ENCODE data around the gene ZFHX3.

Gene ZFHX3

DNA sequence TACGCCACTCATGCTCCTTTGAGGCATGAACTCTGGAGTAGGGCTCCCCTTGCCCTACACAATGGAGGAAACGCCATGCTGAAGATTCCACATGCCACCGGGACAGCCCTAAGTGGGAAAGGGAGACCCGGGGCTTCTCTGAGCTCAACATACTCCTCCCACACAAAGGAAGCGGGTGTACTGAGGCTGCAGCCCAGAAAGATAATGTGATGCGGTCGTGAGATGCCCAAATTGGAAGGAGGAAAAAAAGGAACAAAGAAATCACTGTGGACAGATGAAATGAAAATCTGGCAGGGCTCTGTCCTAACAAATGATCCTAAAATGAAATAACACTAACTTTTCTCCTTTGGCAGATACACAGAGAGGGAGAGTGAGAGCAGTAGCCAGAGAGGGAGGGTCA is 182.1 kb downstream of the ZFHX3 start:
- H3K27ac Mint-ChIP-seq: no peak overlapping the region
- H3K27me3 Mint-ChIP-seq: peaks cover 0 to 3% of the 10 kb centered on the region in 2 donors
- peaks cover 3 to 10% of the 10 kb centered on the region in 2 donors for H3K36me3 Mint-ChIP-seq
- no peaks in the 10 kb centered on the region for H3K4me1 Mint-ChIP-seq
- H3K9me3 Mint-ChIP-seq: no peaks in the 10 kb centered on the region
- DNase-seq (no peak), ATAC-seq (replicated peaks) (no peak)
- no peak overlapping the region for H3K4me3 Mint-ChIP-seq

DNA sequence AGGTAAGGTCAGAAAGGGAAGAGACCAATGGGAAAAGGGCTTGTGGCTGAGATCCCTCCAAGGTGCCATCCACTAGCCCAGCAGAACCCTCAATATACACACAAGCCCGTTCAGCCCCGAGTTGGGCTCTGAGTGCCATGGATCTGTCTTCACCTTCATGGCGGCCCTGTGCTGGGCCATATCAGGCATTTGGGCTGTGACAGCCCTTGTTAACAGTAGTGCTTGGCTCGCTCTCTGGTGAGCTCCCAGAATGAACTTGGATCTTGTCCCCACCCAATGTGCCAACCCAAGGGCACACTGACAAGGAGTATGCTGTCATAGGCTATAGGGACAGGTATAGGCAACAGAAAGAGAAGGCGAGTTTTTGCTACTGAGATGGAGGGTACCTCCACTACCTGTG is 182.7 kb downstream of the ZFHX3 start:
- Mint-ChIP-seq H3K4me1 (no peaks in the 10 kb centered on the region), H3K36me3 (peaks cover 3 to 13% of the 10 kb centered on the region in 2 donors), H3K9me3 (no peaks in the 10 kb centered on the region), H3K4me3 (no peak overlapping the region), H3K27ac (no peak overlapping the region), H3K27me3 (peaks cover 0 to 4% of the 10 kb centered on the region in 2 donors)
- DNase-seq (no peak), ATAC-seq (replicated peaks) (no peak)

DNA sequence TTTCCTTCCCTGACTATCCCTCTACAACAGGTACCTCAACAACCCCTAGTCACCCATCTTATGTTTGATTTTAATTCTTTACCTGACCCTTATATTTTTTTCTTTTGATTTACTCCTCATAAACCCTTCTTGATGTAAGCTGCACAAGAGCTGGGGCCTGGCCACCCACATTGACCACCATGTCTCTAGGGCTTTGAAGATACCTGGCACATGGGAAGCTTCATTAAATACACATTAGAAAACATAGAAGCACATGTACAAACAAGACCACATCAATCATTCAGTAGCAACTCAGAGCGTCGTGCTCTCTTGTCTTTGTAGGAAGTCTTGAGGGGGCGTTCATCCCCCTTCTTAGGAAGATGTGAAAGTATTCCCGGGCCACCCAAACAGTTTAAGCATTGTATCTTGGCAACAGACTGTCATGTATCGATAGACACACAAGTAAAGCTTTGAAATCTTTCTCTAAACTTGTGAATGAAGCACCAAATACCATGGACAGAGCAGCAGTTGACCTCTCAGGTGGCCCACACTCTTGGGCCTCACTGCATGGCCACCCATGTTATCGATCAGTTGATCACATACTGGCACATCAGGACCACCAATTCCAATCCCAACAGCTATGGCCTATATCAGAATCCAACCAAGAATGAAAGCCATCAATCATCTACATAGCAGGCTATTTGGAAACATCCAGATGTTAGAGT is 183.6 kb downstream of the ZFHX3 start:
- no peak overlapping the region for H3K27ac Mint-ChIP-seq
- ATAC-seq (replicated peaks): no peak
- no peak for DNase-seq
- H3K27me3 Mint-ChIP-seq: peaks cover 0 to 4% of the 10 kb centered on the region in 2 donors
- no peaks in the 10 kb centered on the region for H3K9me3 Mint-ChIP-seq
- H3K4me3 Mint-ChIP-seq: no peak overlapping the region
- peaks cover 3 to 14% of the 10 kb centered on the region in 2 donors for H3K36me3 Mint-ChIP-seq
- no peaks in the 10 kb centered on the region for H3K4me1 Mint-ChIP-seq

DNA sequence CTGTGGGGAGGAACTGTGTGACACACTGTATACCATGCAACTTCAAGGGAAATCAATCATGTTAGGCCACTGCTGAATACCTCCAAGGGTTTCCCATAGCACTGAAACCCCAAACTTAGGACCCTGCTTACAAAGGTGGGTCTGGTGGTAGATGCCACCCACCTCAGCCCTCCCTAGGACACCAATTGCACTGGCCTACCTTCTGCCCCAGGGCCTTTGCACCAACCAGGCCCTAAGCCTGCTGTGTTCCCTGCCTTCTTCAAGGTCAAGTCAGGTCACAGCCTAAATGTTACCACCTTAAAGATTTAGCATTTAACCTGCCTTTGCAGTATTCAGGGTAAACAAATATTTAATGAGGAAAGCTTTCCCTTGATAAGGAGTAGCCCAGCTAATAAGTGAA is 185.8 kb downstream of the ZFHX3 start:
- H3K27me3 Mint-ChIP-seq: peaks cover 0 to 4% of the 10 kb centered on the region in 2 donors
- no peaks in the 10 kb centered on the region for H3K9me3 Mint-ChIP-seq
- H3K27ac Mint-ChIP-seq: no peak overlapping the region
- H3K4me1 Mint-ChIP-seq: no peaks in the 10 kb centered on the region
- ATAC-seq (replicated peaks) (no peak), DNase-seq (no peak)
- H3K4me3 Mint-ChIP-seq: no peak overlapping the region
- peaks cover 3 to 14% of the 10 kb centered on the region in 2 donors for H3K36me3 Mint-ChIP-seq

DNA sequence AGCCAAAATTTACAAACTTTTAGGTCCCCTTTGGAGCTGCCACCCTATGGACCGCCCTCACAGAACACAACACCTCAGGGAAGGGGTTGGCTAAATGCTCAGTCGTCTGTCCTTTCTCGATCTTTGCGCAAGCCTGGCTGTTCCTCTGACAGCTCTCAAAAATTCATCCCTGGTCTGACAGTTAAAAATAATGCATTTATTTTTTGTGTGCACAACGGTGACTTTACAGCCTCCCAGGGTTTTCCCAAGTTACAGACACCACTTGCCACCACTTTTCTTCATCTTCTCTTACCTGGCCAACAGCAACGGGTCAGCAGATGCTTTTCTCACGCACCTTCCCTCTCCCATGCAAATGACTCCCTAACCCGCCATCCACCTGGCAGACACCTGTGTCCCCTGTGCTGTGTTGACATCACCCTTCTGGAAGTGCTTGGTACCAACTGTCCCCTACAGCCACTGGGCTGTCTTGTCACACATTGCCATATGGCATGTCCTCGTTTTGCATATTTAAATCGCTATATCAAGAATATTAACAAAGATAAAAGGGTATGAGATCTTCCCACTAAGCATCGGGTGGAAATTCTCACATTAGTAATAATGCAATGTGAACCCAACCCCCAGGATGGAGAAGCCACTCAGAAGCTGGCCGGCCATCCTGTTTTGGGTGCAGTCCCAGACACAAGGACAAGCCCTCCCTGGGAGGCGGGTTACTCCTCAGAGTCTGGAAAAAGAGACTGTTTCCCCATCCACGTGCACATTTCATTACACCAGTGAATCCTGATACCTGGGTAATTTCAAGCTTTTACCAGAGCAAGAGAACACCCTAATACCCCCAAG is 187.0 kb downstream of the ZFHX3 start:
- no peak overlapping the region for H3K4me3 Mint-ChIP-seq
- H3K27ac Mint-ChIP-seq: no peak overlapping the region
- no peak for DNase-seq
- no peak for ATAC-seq (replicated peaks)
- no peaks in the 10 kb centered on the region for H3K9me3 Mint-ChIP-seq
- no peaks in the 10 kb centered on the region for H3K4me1 Mint-ChIP-seq
- H3K27me3 Mint-ChIP-seq: peaks cover 0 to 4% of the 10 kb centered on the region in 2 donors
- H3K36me3 Mint-ChIP-seq: peaks cover 3 to 12% of the 10 kb centered on the region in 2 donors

DNA sequence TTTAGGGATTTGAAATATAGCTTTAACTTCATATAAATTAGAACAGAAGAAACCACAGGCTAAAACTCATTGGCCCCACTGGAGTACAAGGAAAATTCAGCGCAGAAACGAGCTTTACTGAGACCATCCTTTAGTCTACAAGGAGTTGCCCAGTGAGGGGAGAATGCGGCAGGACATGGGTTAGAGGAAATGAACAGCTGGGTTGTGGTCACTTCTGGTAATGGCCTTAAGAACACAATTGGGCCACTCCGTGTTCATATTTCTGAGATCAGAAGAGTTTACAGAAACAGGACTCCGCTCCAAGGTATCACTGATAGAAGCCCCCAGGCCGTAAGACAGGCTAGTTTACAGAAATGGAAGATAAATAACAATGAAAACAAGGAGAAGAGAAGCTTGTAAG is 188.3 kb downstream of the ZFHX3 start:
- peaks cover 0 to 1% of the 10 kb centered on the region in 2 donors for H3K4me1 Mint-ChIP-seq
- H3K36me3 Mint-ChIP-seq: peaks cover 3 to 10% of the 10 kb centered on the region in 2 donors
- DNase-seq (no peak), ATAC-seq (replicated peaks) (no peak)
- H3K4me3 Mint-ChIP-seq: no peak overlapping the region
- peaks cover 0 to 4% of the 10 kb centered on the region in 2 donors for H3K27me3 Mint-ChIP-seq
- no peak overlapping the region for H3K27ac Mint-ChIP-seq
- no peaks in the 10 kb centered on the region for H3K9me3 Mint-ChIP-seq

DNA sequence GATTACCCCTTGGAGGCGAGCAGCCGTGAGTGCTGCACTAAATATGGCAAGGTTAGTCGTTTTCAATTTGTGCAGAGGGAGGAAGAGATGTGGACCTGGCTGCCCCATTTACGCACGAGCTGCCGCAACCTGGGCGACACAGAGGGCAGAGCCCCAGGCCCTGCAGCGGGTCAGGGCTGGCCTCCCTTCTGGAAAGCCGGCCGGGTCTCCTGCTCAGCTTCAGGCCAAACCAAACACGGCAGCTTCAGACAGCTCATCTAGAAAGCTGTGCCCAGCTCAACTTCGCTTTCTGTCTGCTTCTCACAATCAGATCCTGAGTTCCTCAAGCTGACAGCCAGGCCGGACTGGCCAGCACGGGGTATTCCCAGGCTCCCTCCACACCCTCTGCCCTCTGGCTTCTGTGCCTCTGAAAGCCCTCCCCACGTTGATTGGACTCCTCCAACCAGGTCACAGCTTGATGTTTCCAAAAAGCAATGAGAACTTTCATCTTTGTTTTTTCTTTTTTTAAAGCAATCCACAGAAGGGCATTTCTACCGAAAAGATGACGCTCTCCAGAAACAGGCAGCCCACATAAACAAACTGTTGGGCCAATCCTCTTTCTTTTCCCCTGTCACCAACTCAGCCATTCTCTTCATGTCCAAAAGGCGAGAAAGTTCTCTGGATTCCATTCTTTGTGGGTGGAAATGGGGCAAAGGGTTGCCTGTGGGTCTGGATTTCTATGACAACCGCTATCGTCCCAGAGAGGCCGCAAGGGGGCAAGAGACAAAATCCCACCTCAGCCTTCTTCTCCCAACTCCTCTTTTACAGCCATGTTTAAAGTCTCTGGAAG is 189.0 kb downstream of the ZFHX3 start:
- Mint-ChIP-seq H3K27ac (no peak overlapping the region), H3K27me3 (peaks cover 0 to 4% of the 10 kb centered on the region in 2 donors), H3K4me3 (no peak overlapping the region), H3K9me3 (no peaks in the 10 kb centered on the region), H3K4me1 (peaks cover 5 to 6% of the 10 kb centered on the region in 2 donors), H3K36me3 (peaks cover 0 to 6% of the 10 kb centered on the region in 2 donors)
- no peak for DNase-seq
- ATAC-seq (replicated peaks): no peak

DNA sequence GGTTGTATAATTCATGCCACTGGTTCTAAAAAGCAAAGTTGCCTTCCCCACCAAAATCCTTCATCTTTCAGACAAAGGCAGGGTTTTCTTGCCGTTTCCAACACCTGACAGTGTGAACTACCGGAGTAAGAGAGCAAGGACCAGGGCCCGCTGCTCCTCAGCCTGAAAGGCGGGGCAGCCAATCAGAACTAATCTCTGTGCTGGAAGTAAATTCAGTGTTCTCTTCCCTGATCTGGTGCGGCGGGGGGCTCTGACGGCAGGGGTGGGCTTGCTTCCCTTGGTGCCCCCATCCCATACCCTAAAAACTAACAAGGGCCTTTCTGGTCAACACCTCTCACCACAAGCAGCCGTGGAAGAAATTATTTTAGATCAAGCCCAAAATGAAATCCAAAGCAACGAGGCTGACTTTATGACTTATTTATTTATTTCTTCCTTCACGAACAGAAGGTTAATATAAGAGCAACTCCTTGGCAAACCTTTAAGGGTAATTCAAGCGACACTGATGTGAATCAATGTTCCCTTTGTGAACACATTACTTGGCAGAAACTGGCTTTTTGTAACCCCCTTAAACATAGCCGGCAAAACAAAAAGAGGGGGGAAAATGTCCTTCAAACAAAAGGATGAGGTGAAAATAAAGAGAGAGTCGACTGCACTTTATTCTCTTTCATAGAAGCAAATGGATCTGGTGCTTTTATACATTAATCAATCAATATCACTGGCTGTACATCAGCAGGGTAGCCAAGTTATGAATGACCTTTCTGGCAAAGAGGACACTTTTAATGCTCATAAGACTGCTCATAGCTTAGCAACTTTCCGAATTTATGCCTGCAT is 189.9 kb downstream of the ZFHX3 start:
- H3K36me3 Mint-ChIP-seq: peaks cover 0 to 6% of the 10 kb centered on the region in 2 donors
- ATAC-seq (replicated peaks) (no peak), DNase-seq (no peak)
- peaks cover 10 to 13% of the 10 kb centered on the region in 2 donors for H3K4me1 Mint-ChIP-seq
- no peak overlapping the region for H3K27ac Mint-ChIP-seq
- no peak overlapping the region for H3K4me3 Mint-ChIP-seq
- H3K27me3 Mint-ChIP-seq: peaks cover 0 to 4% of the 10 kb centered on the region in 2 donors
- H3K9me3 Mint-ChIP-seq: no peaks in the 10 kb centered on the region

DNA sequence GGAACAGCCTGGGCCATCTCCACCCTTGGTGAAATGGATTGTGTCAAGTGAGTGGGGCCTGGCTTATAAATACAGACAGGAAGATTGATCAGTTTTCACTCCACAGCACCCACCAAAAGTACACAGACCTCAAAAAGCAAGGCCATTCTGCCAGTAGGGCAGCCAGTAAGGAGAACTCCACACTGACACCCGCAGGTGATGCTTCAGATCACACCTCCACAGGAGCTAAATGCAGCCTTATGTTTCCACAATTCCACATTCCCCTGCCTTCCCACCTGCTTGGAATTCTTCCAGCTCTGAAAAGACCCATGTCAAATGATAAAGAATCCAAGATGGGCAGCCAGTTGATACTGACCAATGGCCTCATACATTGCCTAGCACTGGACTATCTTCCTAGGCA is 191.1 kb downstream of the ZFHX3 start:
- peaks cover 10 to 15% of the 10 kb centered on the region in 2 donors for H3K4me1 Mint-ChIP-seq
- no peak overlapping the region for H3K4me3 Mint-ChIP-seq
- ATAC-seq (replicated peaks) (peak in 1 of 2 donors; percentile 52), DNase-seq (no peak)
- no peaks in the 10 kb centered on the region for H3K9me3 Mint-ChIP-seq
- H3K36me3 Mint-ChIP-seq: peaks cover 0 to 6% of the 10 kb centered on the region in 2 donors
- H3K27me3 Mint-ChIP-seq: peaks cover 0 to 4% of the 10 kb centered on the region in 2 donors
- H3K27ac Mint-ChIP-seq: no peak overlapping the region

DNA sequence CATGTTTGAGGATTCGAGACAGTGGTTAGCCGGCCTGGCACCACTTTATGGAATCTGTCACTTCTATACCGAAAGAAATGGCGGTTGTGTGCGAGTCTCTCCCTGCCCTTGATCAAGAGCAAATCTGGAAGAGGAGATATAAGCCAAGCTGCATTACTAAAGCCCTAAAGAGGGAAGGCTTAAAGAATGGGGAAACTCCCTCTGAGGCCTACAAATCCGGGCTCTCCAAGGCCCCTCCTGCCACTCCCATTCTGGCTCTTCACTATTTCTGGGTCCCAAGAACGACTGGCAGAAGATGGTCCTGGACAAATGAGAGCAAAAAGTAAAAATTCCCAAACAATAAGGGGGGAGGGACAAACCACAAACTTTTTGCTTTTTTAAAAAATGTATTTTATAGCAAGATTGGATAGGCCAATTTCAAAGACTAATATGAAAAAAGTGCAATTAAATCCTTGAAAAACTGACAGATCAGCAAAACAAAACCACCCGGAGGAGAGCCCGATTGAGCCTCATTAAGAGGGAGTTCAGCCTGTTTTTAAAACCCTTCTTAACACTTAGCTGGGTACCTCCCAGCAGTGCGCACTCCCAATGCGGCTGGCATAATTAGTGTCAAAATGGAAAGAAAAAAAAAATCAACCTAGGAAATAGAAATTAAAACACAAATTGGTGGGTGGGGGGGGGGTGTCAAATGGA is 193.5 kb downstream of the ZFHX3 start:
- Mint-ChIP-seq H3K36me3 (no peaks in the 10 kb centered on the region), H3K27ac (no peak overlapping the region), H3K4me3 (no peak overlapping the region), H3K4me1 (peaks cover 10 to 15% of the 10 kb centered on the region in 2 donors), H3K9me3 (no peaks in the 10 kb centered on the region), H3K27me3 (peaks cover 0 to 4% of the 10 kb centered on the region in 2 donors)
- no peak for ATAC-seq (replicated peaks)
- DNase-seq: no peak

DNA sequence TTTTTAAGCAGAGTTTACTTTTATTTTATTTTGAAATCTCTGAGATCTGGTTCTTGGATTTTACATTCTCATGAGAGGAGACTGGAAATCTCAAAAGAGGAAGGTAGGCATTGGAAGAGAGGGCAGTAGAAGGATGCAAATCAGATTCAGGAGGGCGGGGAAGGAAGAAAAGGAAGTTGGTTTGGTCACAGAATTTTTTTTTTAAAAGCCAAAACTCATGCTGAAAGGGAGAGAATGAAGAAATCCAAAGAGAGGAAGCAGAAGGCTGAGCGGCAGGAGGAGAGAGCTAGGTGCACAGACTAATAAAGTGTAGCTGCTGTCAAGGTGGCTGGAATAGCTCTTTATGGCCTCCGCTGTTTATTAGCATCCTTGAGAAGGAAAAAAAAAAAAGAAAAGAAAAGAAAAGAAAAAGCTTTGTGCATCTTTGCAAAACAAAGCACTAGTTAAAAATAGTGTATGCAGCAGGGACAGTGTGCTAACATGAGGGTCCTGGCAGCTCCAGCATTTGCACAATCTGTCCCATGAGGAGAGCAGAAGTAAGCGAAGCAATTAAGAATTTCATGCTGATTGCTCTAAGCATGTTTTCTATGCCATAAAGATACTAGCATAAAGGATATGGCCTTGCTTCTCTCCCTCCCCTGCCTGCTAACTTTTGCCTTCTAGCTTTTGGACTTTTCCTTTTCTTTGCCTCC is 194.2 kb downstream of the ZFHX3 start:
- Mint-ChIP-seq H3K9me3 (no peaks in the 10 kb centered on the region), H3K27me3 (peaks cover 5 to 6% of the 10 kb centered on the region in 2 donors), H3K4me3 (no peak overlapping the region), H3K27ac (no peak overlapping the region), H3K4me1 (peaks cover 11 to 15% of the 10 kb centered on the region in 2 donors), H3K36me3 (no peaks in the 10 kb centered on the region)
- DNase-seq (no peak), ATAC-seq (replicated peaks) (no peak)

DNA sequence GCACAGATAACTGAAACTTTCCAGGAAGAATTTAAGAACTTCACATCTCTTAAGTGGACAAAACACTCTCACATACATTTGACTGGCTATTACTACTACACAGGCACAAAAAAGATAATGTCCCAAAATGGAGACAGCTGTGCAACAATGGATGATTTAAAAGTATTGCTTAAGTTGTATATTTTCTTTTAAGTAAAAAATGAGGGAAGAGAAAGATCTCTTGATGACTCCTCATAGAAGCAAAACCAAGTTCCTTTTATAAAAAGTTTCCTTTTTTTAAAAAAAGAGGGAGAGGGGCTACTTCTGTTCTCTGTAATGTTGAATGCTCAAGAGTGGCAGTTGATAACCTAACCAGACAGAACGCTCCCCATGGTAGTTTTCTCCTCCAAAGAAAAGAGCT is 195.5 kb downstream of the ZFHX3 start:
- Mint-ChIP-seq H3K36me3 (no peaks in the 10 kb centered on the region), H3K4me3 (no peak overlapping the region), H3K9me3 (no peaks in the 10 kb centered on the region), H3K27ac (no peak overlapping the region), H3K4me1 (peaks cover 12 to 16% of the 10 kb centered on the region in 2 donors), H3K27me3 (peaks cover 8 to 18% of the 10 kb centered on the region in 2 donors)
- DNase-seq: no peak
- ATAC-seq (replicated peaks): no peak

DNA sequence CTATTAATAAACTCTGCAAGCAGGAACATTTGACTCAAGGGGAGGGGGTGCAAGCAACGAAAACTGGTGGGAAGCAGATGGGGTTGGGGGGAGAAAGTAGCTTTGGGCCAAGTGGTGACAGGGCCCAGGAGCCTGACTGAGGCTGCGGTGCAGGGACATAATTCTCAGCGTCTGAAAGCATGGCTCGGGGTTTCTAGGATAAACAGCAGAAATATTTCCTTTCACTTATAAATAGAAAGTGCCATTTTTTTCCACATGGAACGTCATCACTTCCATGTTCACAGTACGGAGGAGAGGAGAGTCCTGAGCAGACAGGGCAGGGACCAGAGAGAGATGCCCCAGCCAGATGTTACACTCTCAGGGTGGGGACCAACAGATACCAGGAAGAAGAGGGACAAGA is 197.1 kb downstream of the ZFHX3 start:
- peaks cover 16 to 27% of the 10 kb centered on the region in 2 donors for H3K4me1 Mint-ChIP-seq
- H3K36me3 Mint-ChIP-seq: peaks cover 0 to 2% of the 10 kb centered on the region in 2 donors
- peaks cover 13 to 29% of the 10 kb centered on the region in 2 donors for H3K27me3 Mint-ChIP-seq
- no peak for DNase-seq
- no peak overlapping the region for H3K4me3 Mint-ChIP-seq
- H3K9me3 Mint-ChIP-seq: no peaks in the 10 kb centered on the region
- H3K27ac Mint-ChIP-seq: no peak overlapping the region
- no peak for ATAC-seq (replicated peaks)
